MV-4-11 (cell line): Measurements from ENCODE around the gene KCNQ5.

Experiments
- DNase-seq: peaks from one replicate; lab custom pipeline; 2025; lab: John Stamatoyannopoulos, UW

The KCNQ5 gene

DNA sequence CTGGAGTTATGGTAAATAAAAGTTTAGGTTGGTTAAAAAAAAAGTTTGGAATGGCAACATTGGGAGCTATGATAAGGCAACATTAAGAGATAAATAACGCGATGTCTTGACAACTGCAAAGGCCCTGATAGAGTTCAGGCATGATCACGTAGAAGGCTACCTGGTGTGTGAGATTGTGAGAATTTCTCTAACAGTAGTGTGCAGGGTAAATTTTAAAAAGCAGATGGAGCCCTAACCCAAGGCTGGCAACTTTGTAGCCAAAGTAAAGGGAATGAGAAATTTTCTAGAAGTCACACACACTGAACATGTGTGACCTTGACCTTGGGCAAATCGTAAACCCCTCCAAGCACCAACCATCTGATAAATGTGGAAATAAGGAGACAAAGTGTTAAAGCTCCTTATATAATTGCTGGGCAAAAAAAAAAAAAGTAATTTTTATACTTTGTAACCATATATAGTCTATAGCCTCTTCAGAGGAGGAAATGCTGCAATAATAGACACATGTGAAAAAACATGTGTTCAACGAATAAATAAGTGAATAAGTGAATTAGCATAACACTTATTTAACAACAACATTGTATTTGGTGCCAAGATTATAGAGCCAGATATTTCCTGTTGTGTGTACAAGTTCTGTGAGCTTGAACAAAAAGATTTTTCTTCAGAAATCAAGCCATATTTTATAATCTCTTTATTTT is 18.2 kb downstream of the KCNQ5 start:
- DNase-seq: no peak

DNA sequence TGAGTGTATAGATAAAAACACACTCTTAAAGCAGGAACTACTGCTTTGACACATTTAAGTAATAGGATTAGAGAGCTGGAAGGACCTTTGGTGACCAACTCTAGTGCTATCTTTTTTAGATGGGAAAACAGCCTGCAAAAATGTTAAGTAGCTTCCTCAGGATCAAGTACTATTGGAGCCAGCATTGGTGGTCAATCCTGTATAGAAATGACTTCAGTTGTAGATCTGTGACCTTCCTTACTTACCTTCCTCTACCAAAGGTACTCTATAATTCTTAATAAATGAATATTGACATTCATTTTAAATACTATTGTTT is 18.7 kb downstream of the KCNQ5 start:
- no peak for DNase-seq

DNA sequence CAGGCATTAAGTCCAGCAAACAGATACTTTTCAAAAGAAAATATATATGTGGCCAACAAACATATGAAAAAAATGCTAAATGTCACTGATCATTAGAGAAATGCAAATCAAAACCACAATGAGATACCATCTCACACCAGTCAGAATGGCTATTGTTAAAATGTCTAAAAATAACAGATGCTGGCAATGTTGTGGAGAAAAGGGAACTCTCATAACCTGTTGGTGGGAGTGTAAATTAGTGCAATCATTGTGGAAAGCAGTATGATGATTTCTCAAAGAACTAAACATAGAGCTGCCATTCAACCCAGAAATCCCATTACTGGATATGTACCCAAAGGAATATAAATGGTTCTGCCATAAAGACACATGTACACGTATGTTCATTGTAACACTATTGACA is 20.6 kb downstream of the KCNQ5 start:
- DNase-seq: no peak

DNA sequence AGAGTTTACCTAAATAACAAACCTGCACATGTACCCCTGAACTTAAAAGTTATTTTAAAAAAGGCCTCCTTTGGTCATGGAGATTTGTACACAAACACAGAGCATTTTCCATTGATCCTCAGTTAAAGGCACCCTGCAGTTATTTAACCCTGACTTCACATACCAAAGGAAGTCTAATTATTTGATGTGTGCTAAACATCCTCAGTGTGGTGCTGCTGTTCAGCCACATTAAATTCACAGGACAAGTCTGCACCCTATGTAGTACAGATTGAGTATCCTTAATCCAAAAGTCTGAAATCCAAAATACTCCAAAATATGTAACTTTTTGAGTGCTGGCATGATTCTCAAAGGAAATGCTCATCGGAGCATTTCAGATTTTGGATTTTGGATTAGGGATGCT is 21.4 kb downstream of the KCNQ5 start:
- DNase-seq: no peak

DNA sequence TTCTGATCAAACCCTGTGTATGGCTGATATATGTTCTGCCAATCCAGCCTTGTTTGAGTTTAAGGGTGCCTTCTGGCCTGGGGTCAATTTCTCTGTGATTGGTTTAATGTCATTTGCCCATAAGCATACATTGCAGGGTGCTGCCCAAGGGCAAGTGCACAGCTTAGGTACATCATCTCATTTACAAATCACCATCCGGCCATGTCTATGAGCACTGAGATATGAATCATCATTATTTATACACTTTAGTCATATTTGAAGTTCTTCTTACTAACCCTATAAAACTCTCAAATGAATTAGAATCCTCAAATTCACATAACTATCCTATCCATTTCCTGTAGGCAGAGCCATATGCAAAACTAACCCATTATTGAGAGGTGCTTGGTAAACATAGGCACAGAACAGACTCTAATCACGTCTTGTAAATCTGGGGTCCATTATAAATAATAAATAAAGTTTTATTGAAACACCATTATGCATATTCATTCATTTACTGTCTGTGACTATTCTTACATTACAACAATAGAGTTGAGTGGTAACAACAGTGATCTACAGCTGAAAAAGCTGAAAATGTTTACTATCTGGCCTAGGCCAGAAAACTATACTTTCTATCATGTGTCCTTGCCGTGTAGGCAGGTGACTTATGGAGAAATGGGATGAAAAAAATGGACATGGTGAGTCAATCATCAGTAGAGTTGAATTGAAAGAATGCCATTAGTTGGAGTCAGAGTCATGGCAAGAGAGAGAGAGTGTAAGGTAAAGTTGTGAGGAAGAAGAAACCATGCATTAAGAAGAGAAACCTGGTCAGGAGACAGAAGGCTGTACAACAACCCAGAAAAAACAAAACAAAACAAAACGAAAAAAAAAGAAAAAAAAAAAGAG is 25.0 kb downstream of the KCNQ5 start:
- DNase-seq: no peak

DNA sequence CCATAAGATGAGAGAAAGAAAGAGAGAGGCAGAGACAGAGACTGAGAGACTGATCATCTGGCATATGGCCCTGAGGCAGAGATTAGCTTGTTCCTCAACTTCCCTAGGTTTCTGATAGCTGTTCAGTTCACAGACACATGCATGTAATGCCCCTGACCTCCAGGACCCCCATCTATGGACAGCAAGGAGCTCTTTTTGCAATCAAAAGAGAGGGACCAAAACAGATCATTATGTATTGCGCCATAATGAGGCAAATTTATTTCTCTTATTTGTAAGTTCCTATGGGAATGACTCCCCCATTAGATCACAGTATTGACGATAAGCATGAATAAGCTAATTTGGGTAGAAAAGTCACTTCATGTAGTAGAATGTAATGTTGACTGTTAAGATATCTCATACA is 25.6 kb downstream of the KCNQ5 start:
- no peak for DNase-seq

DNA sequence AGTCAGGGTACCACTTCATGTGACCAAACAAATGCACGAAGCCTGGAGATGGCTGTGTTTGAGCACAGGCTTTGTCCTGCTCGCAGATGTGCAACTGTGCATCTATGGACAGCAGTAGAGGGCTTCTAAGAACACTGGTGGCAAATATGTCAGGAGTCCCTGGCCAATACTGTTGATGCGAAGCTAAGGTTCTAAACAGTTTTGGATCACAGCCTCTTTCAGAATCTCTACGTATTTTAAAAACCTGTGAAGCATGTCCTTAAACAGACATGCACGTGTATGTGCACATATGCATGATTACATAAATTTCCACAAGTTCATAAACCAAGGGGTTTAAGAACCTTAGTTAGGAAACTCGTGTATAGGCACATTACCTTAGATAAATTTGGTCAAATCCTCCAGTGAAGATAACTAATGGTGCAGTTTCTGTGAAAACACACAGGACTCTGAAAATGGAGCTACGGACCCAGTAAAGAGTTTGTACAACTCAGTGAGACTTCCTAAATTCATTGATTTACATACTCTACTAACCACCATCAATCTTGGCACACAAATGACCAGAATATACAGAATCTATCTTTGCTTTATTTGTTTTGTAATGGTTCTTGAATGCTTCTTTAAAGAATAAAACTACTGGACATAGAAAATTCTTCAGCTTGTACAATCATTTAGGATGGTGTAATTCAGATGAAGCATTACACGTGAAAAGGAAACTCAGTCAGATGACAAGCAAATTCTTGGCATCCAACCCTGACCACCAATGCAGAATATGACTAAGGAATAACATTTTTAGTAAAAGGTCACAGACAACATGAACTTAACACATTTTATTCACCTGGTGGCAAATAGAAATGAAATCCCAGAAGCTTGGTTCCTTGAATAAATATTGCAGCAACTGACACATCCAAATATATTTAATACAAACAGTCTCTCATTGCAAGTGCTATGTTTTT is 27.4 kb downstream of the KCNQ5 start:
- DNase-seq: no peak

DNA sequence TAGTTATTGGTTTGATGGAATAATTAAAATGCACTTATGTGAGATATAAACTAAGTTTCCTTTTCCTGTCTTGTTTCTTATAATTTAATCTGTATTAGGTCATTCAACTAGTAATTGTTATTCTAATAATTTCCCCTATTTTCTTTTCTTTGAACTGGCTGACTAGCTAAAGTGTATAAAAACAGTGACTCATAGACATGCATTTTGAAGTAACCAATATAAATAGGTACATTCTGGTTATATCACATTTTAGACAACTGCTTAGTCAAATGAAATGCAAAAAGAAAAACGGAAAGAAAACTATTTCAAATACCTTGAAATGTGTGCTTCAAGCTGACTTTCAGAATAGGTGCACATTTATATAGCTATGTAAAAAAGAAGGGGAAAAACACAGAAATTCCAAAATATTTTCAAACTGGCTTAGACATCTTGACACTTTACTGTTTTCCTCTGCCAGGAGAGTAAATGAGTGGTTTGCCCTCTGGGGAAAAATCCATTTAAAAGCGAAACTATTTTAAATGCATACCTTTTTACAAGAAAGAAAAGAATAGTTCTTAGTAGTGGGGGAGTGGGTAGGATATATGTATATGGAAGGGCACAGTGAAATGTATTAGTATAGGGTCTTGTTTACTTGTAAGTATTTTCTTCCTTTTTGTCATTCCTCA is 28.3 kb downstream of the KCNQ5 start:
- no peak for DNase-seq

DNA sequence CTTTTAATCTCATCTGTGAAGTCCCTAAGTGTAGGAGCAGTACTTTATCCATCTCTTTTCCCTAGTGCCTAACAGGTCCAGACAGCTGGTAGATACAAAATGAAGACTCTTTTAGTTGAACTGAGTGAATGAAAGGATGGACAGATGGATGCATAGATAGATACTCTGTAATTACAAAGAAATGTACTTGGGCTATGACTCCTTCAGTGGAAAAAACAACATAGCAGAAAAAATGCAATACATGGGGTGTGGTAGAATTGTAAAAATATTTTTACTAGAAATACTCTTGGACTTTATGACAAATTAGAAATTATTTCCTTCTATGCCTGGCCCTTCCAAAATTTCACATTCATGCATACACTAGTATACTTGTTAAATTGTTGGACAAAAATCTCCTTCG is 29.3 kb downstream of the KCNQ5 start:
- DNase-seq: no peak

DNA sequence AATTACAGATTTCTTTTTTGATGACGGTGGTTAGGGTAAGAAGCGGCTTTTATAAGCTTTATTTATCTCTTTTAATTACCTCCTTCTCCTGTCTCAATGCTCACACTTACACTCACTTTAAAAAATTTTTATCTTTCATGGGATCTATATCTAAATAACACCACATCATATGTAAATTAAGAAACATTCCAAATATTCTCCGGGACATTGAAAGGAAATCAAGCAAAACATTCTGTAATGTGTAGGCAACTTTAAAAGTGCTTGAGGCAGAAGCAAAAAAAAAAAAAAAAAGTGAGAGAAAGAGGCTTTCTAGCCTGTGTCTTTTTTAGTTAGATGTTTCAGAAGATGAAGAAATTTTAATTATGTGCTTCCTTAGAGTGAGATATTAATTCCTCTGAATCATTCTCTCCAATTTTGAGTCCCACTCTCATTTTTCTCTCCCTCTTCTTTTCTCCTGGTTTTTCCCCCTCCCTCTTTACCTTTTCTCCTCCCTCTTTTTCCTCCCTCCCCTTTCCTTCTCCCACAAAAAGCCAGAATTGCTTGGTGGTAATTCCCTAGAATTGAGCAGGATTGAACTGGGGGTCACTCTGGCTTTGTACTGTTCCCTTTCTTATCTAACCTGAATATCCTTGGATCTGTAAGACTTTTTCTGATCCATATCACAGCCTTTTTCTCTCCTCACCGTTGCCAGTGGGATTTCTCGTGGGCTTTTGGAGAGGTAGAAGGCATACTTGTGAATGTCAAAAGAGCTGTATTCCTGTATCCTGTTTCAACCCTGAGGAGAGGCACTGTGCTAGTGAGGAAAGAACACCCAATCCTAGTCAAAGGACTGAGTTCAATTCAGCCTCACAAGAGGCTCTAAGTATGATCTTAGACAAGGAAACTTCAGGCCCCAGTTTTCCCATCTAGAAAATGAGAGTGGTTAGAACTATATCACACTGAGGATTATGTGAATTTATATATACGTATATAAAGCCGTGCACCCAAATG is 30.4 kb downstream of the KCNQ5 start:
- no peak for DNase-seq

DNA sequence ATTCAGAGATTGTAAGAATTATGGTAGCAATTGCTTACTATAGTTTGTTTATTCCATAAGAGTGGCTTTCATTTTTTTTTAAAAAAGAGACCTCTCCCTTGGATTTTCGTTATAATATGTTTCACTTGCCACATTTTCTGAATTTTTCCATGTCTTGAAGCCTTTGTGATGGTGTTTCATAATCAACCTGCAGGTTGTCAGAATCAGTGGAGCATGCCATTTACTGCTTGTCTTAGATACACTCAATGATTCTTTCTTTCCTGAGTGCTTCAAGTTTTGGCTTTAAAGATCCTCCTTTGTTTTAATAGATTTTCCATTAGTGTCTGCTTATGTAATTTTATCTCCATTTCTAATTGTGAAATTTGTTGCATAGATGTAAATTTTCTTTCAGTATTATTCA is 31.2 kb downstream of the KCNQ5 start:
- no peak for DNase-seq

DNA sequence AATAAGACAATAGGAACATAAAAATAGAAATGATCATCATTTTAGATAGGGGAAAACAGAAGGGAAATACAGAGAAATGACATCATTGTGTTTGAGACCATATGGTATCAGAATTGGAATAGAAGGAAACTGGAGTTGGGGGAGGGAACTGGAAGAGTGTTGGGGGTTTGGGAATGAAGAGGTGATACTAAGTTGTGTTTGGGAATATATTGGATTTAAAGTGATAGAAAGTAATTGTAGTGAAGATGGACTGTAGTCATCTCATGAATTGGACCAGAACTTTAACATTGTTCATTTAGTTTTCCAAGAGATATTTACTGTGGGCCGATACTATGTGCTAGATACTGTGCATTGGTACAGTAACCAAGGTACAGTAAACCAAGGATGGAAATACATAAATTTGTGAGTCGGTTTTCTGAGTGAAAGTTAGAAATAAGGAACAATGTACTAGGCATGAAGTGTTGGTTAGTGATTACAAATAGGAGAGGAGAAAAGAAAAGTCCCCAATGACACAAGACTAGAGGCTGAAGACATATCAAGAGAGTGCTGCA is 32.3 kb downstream of the KCNQ5 start:
- peak; percentile 11 for DNase-seq

DNA sequence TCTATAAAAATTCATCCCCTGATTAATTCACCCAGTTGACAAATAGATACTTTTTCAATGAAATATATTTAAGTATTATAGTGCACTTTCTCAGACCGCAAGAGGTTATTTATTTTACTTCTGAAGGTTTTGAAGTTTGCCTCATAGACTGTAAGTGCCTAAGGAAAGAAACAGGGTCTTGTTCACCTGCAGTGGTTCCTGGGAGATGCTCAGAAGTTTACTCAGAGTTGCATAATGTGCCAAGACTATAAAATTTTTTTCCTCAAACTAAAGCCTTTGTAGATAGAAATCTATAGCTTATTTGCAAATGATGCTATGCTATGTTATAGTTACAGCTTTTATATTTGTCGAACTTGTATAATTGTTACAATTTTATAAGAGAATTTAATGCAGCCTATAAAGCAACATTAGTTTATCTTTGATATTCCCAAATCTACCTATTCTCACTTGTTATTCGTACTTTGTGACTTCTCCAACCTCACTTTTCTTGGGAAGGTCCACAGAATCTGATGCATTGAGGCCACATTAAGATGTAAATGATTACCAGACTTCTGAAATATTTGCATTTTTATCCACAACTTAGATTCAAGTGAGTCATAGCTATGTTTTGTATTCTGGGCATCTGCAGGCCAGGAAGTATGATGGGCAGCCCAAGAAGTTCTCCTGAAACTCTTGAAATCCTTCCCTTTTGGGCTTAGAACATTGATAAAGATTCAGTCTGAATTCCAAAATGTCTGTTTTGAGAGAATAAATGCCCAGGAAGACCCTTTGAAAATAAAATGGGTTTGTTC is 35.7 kb downstream of the KCNQ5 start:
- no peak for DNase-seq

DNA sequence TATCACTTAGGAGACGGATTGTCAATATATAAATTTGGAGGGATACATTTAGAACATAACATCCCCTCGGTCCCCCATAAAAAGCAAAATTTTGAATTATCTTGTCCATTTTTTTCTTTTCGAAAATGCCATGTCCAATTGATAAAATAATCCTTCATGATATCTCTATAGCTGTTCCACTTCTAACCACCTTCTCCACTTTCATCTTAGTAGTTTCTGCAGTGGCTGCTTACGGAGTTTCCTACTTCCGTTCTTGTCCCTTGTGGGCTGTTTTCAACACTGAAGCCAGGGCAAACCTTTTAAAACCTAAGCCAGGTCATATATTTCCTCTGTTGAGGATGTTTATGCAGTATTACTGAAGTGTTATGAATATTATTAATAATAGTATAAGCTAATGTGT is 37.9 kb downstream of the KCNQ5 start:
- DNase-seq: no peak

DNA sequence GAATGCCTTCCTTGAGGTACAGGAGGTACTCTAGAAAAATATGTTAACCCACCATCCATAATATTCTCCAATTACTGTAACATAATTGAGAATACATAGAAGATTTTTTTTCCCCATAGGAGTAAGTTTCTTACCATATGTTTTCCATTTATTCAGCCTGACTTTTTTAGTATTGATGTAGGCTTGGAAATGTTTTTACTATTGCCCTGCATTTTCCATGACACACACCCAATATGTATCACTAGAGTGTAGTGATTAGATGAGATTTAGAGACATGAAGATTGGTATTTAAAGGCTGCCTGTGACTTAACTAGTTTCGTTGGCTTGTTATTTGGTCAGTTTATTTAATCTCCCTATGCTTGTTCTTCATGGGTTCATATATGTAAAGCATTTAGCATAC is 39.5 kb downstream of the KCNQ5 start:
- no peak for DNase-seq

DNA sequence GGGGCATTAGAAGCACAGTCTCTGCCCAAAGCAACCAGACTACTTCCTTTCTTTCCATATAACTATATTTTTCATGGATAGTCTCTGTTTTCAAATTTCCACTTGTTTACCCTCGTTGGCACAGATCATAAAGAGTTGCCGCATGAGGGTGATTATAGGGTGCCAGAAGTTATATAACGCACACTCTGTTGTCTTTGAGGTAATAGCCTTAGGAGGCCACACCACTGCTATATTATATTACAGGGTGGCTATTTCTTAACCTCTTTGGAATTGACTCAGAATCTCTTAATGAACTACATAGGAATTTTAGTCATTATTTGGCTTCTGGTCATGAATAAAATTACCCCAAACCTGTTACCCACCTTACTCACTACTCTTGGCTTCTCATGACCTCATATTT is 43.7 kb downstream of the KCNQ5 start:
- no peak for DNase-seq

DNA sequence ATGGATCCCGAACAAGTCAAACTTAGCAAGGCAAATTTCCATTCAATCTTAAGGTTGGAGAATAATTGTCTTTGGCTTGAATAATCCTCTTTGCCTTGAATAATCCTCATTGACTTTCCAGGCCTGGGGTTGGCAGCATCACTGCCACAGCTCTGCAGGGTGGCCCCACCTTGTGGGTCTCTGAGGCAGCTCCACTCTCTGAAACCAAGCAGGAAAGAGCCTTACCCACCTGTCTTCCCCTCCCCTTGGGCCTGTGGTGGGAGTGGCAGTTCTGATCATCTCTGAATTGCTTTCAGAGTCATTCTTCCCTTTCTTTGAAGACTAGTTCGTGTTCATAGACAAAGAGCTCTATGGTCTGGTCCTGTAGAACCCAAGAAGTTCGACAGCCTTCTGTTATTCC is 47.5 kb downstream of the KCNQ5 start:
- DNase-seq: no peak

DNA sequence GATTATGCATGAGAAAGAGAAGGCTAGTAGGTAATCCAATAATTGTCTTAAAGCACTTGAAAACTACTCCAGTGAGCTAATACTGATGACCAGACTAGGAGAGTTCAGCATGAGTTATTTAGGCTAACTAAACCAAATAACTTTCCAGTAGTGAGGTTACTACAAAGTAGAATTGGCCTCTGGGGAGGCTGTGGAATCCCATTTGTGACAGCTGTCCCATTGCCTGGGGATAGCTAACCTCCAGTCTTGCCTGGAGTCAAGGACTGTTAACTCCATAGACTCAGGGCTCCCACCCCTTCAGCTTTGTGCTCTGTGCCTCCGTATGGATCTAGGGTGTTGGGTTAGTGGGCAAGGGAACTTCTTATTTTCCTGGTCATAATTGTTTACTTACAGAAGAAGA is 51.0 kb downstream of the KCNQ5 start:
- DNase-seq: no peak

DNA sequence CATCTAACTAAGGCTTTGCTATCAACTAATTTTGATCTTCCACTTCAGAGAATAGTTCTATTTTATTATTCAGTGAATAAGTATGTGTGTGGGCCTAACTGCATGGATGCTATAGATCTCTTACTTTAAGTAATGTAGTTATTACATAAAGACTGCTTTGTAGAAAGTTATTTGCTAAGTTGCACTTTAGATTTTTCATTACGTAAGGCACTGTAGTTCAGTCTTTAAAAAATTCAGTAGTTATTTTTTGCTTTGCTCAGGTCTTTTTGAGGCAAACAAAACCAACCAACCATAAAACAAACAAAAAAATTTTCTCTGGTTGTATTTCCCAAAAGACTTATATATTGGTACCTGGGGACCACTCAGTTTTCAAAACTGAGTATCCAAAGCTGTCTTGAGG is 53.0 kb downstream of the KCNQ5 start:
- DNase-seq: no peak

DNA sequence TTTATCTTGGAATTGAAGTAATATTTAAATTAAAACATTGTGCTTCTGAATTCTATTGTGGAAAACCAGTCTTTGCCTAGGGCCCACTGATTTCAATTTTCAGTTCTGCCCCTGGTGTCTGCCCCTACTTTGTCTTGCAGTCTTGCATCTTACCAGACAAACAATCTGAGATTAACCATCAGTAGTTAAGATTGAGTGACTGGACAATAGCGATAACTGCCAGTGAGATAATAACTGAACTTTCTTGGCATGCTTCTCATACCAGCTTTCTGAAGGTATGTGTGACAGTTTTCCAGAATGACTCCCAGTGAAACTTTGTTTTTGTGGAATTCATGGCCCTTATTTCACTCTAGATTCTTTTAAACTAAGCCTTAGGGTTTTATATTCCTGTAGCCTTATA is 53.5 kb downstream of the KCNQ5 start:
- DNase-seq: no peak
